NB4 (cell line): ENCODE results near the gene NLRP12.
A peak's percentile ranks its signal among the peaks of the same experiment; 100 is the strongest.

Experiments used
- DNase-seq: peaks from one replicate; pipeline ENCODE4 v3.0.0; 2010; ENCODE audit warnings: low read depth
- H3K4me3 ChIP-seq: one replicate; pipeline ENCODE4 v1.5.1; 2011; ENCODE audit warnings: mild to moderate bottlenecking, low read depth, low read length, moderate library complexity
- MYC ChIP-seq: IDR thresholded peaks from 2 replicates; pipeline ENCODE4 v1.6.1; 2011; ENCODE audit warnings: low read depth, low read length
- POLR2A ChIP-seq: IDR thresholded peaks from 2 replicates; pipeline ENCODE4 v1.6.1; 2011; ENCODE audit warnings: mild to moderate bottlenecking; ENCODE audit not compliant: insufficient read length; ENCODE audit errors: extremely low read depth
- TF ChIP-seq, protein P1 (sequence below): IDR thresholded peaks from 2 replicates; pipeline ENCODE4 v1.6.1; 2011; ENCODE audit warnings: low read depth, low read length
- TF ChIP-seq, protein P2 (sequence below): IDR thresholded peaks from one replicate; pipeline ENCODE4 v1.5.1; 2012; ENCODE audit warnings: low read depth, low read length

NLRP12 gene

DNA sequence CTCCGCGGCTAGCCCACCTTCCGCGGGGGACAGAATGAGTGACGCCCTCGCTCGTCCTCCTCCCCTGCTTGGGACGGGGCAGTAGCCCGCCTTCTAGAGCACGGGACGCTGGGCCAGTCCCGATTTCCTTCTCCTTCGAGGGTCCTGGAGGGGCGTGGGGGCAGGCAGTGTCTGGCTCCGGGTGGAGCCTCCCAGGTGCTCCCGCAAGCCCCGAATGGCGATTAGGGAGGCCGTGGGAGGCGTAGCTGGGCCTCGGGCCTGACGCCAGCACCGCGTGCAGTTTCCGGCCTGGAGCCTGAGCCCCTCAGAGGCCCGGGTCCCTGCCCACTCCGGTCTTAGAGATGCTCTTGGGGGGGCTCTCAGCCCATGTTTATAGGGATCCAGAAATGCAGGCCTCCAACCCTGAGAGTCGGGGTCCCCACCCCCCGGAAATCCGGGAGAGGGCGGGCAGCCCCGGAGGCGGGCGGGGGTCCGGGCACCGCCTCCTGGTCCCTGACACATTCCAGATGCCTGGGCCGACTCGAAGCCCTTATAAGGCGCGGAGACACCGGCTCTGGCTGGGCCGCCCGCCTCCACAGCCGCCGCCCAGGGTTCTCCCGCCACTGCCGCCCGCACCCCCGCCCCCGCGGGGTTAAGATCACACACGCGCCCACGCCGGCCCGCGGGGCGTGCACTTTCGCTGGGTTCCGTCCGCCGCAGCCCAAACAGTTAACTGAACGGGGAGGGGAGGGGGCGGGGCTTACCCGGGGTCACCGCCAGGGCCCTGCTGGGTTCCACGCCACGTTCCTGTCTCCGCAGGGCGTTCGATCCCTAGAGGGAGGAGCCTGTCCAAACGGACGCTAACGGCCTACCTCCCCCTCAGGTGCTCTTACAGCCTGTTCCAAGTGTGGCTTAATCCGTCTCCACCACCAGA is 45.0 kb upstream of the NLRP12 start:
- TF ChIP-seq, protein P1, sequence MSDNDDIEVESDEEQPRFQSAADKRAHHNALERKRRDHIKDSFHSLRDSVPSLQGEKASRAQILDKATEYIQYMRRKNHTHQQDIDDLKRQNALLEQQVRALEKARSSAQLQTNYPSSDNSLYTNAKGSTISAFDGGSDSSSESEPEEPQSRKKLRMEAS: peak; percentile 30; the same call in 1 of the 2 replicates
- TF ChIP-seq, protein P2, sequence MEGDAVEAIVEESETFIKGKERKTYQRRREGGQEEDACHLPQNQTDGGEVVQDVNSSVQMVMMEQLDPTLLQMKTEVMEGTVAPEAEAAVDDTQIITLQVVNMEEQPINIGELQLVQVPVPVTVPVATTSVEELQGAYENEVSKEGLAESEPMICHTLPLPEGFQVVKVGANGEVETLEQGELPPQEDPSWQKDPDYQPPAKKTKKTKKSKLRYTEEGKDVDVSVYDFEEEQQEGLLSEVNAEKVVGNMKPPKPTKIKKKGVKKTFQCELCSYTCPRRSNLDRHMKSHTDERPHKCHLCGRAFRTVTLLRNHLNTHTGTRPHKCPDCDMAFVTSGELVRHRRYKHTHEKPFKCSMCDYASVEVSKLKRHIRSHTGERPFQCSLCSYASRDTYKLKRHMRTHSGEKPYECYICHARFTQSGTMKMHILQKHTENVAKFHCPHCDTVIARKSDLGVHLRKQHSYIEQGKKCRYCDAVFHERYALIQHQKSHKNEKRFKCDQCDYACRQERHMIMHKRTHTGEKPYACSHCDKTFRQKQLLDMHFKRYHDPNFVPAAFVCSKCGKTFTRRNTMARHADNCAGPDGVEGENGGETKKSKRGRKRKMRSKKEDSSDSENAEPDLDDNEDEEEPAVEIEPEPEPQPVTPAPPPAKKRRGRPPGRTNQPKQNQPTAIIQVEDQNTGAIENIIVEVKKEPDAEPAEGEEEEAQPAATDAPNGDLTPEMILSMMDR: no peak
- TF ChIP-seq POLR2A (peak; percentile 11), MYC (peak; percentile 86; the same call in 1 of the 2 replicates)
- DNase-seq: peak; percentile 95
- peak overlapping the region; percentile 74 for H3K4me3 ChIP-seq

GRCh38 chr19:53868091-53868891 is 44.2 kb upstream of the NLRP12 start:
- peak; percentile 53 for DNase-seq
- TF ChIP-seq MYC: no peak
- no peak for TF ChIP-seq POLR2A
- TF ChIP-seq, protein P1: no peak
- peak overlapping the region; percentile 74 for H3K4me3 ChIP-seq

GRCh38 chr19:53867225-53868090 is 43.3 kb upstream of the NLRP12 start, which contains the start of gene MYADM:
Gene MYADM (plus strand): TSS chr19:53867883. CDS start chr19:53873530, 5,647 bp downstream.
- TF ChIP-seq, protein P1: peak; percentile 70
- TF ChIP-seq POLR2A (peak; percentile 71), MYC (peak; percentile 62; the same call in 1 of the 2 replicates)
- TF ChIP-seq, protein P2: no peak
- H3K4me3 ChIP-seq: peak within 1 kb of the TSS; percentile 74
- DNase-seq: peak; percentile 94

DNA sequence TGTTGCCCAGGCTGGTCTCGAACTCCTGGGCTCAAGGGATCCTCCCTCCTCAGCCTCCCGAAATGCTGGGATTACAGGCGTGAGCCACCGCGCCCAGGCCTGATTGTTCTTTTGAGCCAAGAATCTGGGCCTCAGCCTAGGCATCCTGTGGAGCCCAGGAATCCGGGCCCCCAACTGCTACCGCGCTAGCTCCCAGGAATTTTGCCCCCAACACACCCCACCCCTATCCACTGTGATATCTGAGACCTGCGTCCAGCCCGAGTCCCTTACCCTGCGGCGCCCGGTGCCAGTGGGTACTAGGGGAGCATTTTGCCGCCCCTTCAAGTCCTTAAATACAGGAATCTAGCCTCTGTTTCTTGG is 42.7 kb upstream of the NLRP12 start:
- TF ChIP-seq, protein P2: no peak
- TF ChIP-seq MYC: no peak
- no peak for TF ChIP-seq POLR2A
- TF ChIP-seq, protein P1: no peak
- no peak overlapping the region for H3K4me3 ChIP-seq
- no peak for DNase-seq

DNA sequence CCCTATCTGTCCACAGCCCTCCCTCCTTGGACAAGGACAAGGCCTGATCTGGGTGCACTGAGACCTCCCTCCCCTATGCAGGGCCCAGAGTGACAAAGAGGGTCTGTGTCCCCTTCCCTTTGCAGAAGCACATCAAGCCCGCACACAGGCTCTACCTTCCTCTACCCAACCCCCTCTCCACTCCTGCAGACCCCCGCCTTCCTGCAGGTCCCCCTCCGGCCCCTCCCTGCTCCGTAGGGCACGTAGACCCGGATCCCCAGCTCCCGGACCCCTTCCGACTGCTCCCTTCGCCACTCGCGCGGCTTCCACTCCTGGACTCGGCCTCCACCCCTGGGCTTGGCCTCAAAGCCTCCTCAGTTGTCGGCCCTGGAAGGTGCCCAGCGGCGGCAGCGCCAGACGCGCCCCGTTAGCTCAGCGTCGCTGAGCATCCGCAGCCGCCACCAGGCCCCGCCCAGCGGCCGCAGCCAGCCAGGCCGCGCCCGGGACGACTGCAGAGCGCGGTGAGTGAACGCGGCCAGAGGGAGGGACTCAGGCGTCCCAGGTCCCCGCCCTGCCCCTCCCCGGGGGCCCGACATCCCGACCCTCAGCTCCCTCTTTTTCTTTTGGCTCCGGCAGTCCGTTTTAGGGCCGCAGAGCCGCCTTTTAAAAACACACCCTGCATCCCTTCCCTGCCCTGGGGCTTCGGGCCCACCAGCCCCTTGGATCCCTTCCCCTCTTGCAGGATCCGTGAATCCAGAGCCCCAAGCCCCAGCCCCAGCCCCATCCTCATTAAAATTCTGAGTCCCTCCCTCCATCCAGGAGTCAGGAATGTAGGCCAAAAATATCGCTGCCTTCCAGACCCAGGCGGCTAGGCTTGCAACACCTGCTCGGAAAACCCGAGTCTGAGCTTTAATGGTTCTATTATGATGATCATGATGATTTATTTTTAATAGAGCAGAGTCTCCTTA is 42.1 kb upstream of the NLRP12 start:
- TF ChIP-seq POLR2A: no peak
- no peak for TF ChIP-seq MYC
- TF ChIP-seq, protein P1: no peak
- TF ChIP-seq, protein P2: no peak
- H3K4me3 ChIP-seq: no peak overlapping the region
- DNase-seq: peak; percentile 54
